HFFc6 (cell line): ENCODE measurements around the gene ADD3. TPM values are rescaled to one million over a fixed set of nuclear protein-coding genes. Genes with fewer than 3 reads are reported as not detected.

Experiments used
- DNase-seq: peaks from one replicate; pipeline ENCODE4 v3.0.0-alpha.2; 2018
- H3K27ac Mint-ChIP-seq: 2 replicates; pipeline ENCODE4 v1.8.0; 2020; ENCODE audit warnings: mild to moderate bottlenecking, mixed read lengths
- H3K27me3 Mint-ChIP-seq: 2 replicates; pipeline ENCODE4 v1.8.0; 2021; ENCODE audit warnings: mild to moderate bottlenecking, moderate library complexity, mixed read lengths; ENCODE audit not compliant: insufficient read depth
- H3K36me3 Mint-ChIP-seq: 2 replicates; pipeline ENCODE4 v1.8.0; 2021; ENCODE audit warnings: low read depth, mixed read lengths
- H3K4me1 Mint-ChIP-seq: 2 replicates; pipeline ENCODE4 v1.8.0; 2020; ENCODE audit warnings: low read depth, mixed read lengths
- H3K4me3 Mint-ChIP-seq: 2 replicates; pipeline ENCODE4 v1.8.0; 2020; ENCODE audit warnings: mild to moderate bottlenecking, moderate library complexity, mixed read lengths
- H3K9me3 Mint-ChIP-seq: 2 replicates; pipeline ENCODE4 v1.8.0; 2020; ENCODE audit warnings: mild to moderate bottlenecking, mixed read lengths
- total RNA-seq, 6 experiments: library from RNA; stranded (reverse); fragmentation: NEBNext Ultra II Directional; extraction: Animal tissue kit (Norgen Biotek cat#: 25700); gene quantifications; 2 replicates in 1 of 6; 3 replicates in 5 of 6; pipeline ENCODE4 v1.2.3, GENCODE V29; 2021
- TF ChIP-seq, protein P1 (sequence below): fragments of 200-600 bp; sonication (generic); IDR thresholded peaks from 2 replicates; pipeline ENCODE4 v1.5.0; 2021; ENCODE audit warnings: antibody characterized with exemption, mild to moderate bottlenecking

The ADD3 gene
- total RNA-seq, 6 experiments from 2014 or later, result 46.4 to 57.4 (median 51.5) TPM

GRCh38 chr10:109997233-109997632, 10.6 kb upstream of the ADD3 start:
- H3K27me3 Mint-ChIP-seq, result peaks cover 2% of the 10 kb centered on the region; the same call in 1 of the 2 replicates
- H3K4me3 Mint-ChIP-seq, result no peak overlapping the region
- no peak for DNase-seq
- H3K4me1 Mint-ChIP-seq, result peaks cover 45% of the 10 kb centered on the region
- H3K27ac Mint-ChIP-seq, result no peak overlapping the region
- TF ChIP-seq, protein P1, sequence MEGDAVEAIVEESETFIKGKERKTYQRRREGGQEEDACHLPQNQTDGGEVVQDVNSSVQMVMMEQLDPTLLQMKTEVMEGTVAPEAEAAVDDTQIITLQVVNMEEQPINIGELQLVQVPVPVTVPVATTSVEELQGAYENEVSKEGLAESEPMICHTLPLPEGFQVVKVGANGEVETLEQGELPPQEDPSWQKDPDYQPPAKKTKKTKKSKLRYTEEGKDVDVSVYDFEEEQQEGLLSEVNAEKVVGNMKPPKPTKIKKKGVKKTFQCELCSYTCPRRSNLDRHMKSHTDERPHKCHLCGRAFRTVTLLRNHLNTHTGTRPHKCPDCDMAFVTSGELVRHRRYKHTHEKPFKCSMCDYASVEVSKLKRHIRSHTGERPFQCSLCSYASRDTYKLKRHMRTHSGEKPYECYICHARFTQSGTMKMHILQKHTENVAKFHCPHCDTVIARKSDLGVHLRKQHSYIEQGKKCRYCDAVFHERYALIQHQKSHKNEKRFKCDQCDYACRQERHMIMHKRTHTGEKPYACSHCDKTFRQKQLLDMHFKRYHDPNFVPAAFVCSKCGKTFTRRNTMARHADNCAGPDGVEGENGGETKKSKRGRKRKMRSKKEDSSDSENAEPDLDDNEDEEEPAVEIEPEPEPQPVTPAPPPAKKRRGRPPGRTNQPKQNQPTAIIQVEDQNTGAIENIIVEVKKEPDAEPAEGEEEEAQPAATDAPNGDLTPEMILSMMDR, result no peak
- H3K36me3 Mint-ChIP-seq, result no peaks in the 10 kb centered on the region
- H3K9me3 Mint-ChIP-seq, result no peaks in the 10 kb centered on the region

DNA sequence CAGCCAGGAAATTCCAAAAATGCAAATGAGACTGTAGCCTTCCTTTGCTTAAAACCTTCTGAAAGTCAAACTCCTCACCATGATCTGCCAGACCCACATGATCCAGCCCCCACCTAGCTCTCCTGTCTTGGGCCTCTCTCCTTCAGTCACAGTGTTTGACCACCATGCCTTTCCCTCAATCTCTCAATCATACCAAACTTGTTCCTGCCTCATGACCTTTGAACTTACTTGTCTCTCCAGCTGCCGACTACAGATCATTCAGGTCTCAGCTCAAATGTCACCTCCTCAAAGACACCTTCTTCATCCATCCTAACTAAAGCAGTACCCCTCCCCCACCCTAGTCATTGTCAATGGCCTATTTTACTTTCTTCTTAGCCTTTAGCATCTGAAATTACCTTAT, 9.3 kb upstream of the ADD3 start:
- Mint-ChIP-seq H3K9me3 (no peaks in the 10 kb centered on the region), H3K4me1 (peaks cover 42% of the 10 kb centered on the region), H3K27ac (no peak overlapping the region), H3K4me3 (no peak overlapping the region), H3K36me3 (no peaks in the 10 kb centered on the region), H3K27me3 (peaks cover 2% of the 10 kb centered on the region; the same call in 1 of the 2 replicates)
- TF ChIP-seq, protein P1, result no peak
- no peak for DNase-seq

- H3K9me3 Mint-ChIP-seq, result no peaks in the 10 kb centered on the region
- TF ChIP-seq, protein P1, result no peak
- no peak overlapping the region for H3K4me3 Mint-ChIP-seq
- no peaks in the 10 kb centered on the region for H3K36me3 Mint-ChIP-seq
- peaks cover 21% of the 10 kb centered on the region for H3K4me1 Mint-ChIP-seq
- H3K27me3 Mint-ChIP-seq, result peaks cover 2% of the 10 kb centered on the region; the same call in 1 of the 2 replicates
- H3K27ac Mint-ChIP-seq, result no peak overlapping the region
- no peak for DNase-seq
Observed at GRCh38 chr10:110002801-110003523, 4.8 kb upstream of the ADD3 start.

DNA sequence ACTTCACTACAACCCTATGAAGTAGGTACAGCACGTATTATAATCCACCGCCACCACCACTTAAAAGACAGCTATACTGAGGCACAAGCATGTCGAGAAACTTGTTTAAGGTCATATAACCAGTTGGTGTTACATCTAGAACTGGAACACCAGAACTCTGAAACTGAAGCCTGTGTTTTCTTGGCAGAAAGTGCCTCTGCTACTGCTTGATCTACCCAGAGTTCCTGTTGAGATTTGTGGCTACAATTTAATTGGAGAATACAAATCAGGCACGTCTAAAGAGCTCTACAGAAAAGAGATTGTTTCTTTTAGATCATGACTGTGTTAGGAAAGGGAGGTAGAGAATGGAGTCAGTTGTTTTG, 4.3 kb upstream of the ADD3 start:
- no peaks in the 10 kb centered on the region for H3K27me3 Mint-ChIP-seq
- no peak overlapping the region for H3K27ac Mint-ChIP-seq

DNA sequence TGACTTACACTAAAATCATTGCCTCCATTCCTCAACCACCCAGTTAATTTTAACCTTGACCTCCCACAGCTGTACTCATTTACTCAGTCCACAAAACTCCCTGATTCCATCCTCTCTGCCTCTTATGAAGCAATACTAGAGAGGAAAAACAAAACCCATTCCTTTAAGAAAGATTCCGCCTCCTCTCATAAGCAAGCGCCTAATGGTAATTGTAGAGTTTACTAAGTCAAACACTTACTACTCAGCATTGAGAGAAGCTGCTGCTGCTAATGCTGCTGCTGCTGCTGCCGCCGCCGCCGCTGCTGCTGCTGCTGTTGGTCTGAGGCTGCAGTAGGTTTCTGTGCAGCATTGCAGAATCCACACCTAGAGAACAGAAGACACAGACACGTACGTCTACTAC, 2.1 kb upstream of the ADD3 start:
- Mint-ChIP-seq H3K4me1 (peaks cover 37% of the 10 kb centered on the region), H3K27ac (no peak overlapping the region), H3K9me3 (no peaks in the 10 kb centered on the region), H3K27me3 (no peaks in the 10 kb centered on the region), H3K36me3 (no peaks in the 10 kb centered on the region), H3K4me3 (no peak overlapping the region)
- TF ChIP-seq, protein P1, result no peak
- DNase-seq, result peak; percentile 68

More for the DNA sequence above, 4.3 kb upstream of the ADD3 start:
- DNase-seq, result no peak
- peaks cover 16% of the 10 kb centered on the region for H3K4me1 Mint-ChIP-seq
- H3K9me3 Mint-ChIP-seq, result no peaks in the 10 kb centered on the region
- H3K4me3 Mint-ChIP-seq, result no peak overlapping the region
- H3K36me3 Mint-ChIP-seq, result no peaks in the 10 kb centered on the region
- TF ChIP-seq, protein P1, result no peak
